Left colon (tissue), 2 donors: ENCODE data around the gene PRKAA2. TPM values are rescaled to one million over a fixed set of nuclear protein-coding genes. Genes with fewer than 3 reads are reported as not detected.
A peak's percentile ranks its signal among the peaks of the same experiment; 100 is the strongest.
"Not testable (repeated sequence)": the region's sequence is repeated elsewhere in the genome, so short reads cannot be mapped to it uniquely, and the experiment has no call there.

Source experiments
- ATAC-seq: fragments of 200-7000 bp; cut with Tn5 transposase; one replicate; pipeline ENCODE4 v1.9.1; 2020; ENCODE audit warnings: mild to moderate bottlenecking, moderate library complexity
- DNase-seq, 2 donors: peaks; one replicate each; pipeline ENCODE4 v3.0.0-alpha.2; 2020
- intact Hi-C, 2 donors: fragments of 100-400 bp; cut with DNase I in 1 of 2; cut with micrococcal nuclease in 1 of 2; formaldehyde crosslinking; loops; one replicate each; pipeline versions ENCODE4 v1.11.2 to v1.14.0; 2022; cut with DNase I, micrococcal nuclease
- long read RNA-seq: library from polyadenylated mRNA; unstranded; transcript quantifications from one replicate; pipeline ENCODE4 v2.0.0, GENCODE V29; 2021
- total RNA-seq, 2 donors: library from RNA; stranded (reverse); fragmentation: NEBNext Ultra II Directional; extraction: Animal tissue kit (Norgen Biotek cat#: 25700); gene quantifications; one replicate each; pipeline ENCODE4 v1.2.1, GENCODE V29; 2021
- donor health status: DM: no; HTN: no; CAD: no.
- donor health status: DM: yes; HTN: yes; CAD: no.

PRKAA2 gene
- 1 to 10 TPM; 3.5 to 4.4 TPM for total RNA-seq
- long read RNA-seq, full-length matches to known transcripts, result 1 of 2 reads
- long read RNA-seq, partial matches to known transcripts, result 0 of 2 reads
- long read RNA-seq, other reads (novel, unspliced or antisense), result 1 of 2 reads

- ATAC-seq, result peak; percentile 76
- intact Hi-C loops, result no loop called here
These were observed at the start of gene PRKAA2 for GRCh38 chr1:56644919-56645676. Gene PRKAA2, plus strand, starts transcription at chr1:56645314. Its CDS starts 74 bp downstream, at chr1:56645388.

GRCh38 chr1:56595397-56596191 lies 49.5 kb upstream of the PRKAA2 start:
- ATAC-seq, intact Hi-C loops, DNase-seq: not testable (repeated sequence)

More at GRCh38 chr1:56644919-56645676, at the start of gene PRKAA2:
- peak; percentile 31 to 63 for DNase-seq

GRCh38 chr1:56610097-56610496 lies 35.0 kb upstream of the PRKAA2 start:
- DNase-seq, ATAC-seq, intact Hi-C loops: not testable (repeated sequence)

- intact Hi-C loops, DNase-seq, ATAC-seq: not testable (repeated sequence)
These were observed 34.3 kb upstream of the PRKAA2 start for GRCh38 chr1:56610770-56611169.

- intact Hi-C loops, result no loop called here
- ATAC-seq (no peak), DNase-seq (no peak)
These were observed 28.0 kb upstream of the PRKAA2 start for GRCh38 chr1:56617141-56617540.

- ATAC-seq (no peak), DNase-seq (no peak)
- intact Hi-C loops, result no loop called here
These were observed 19.2 kb upstream of the PRKAA2 start for GRCh38 chr1:56625819-56626440.

GRCh38 chr1:56626546-56626945 lies 18.6 kb upstream of the PRKAA2 start:
- ATAC-seq (no peak), DNase-seq (no peak)
- intact Hi-C loops, result no loop called here

- ATAC-seq, result no peak
These were observed 18.0 kb upstream of the PRKAA2 start for GRCh38 chr1:56627019-56627635.

GRCh38 chr1:56627636-56628039 lies 17.5 kb upstream of the PRKAA2 start:
- no peak for DNase-seq
- no peak for ATAC-seq
- intact Hi-C loops, result no loop called here

More at GRCh38 chr1:56627019-56627635, 18.0 kb upstream of the PRKAA2 start:
- DNase-seq, result no peak
- intact Hi-C loops, result no loop called here

GRCh38 chr1:56630786-56631185 lies 14.3 kb upstream of the PRKAA2 start:
- DNase-seq (no peak), ATAC-seq (no peak)
- intact Hi-C loops, result no loop called here

GRCh38 chr1:56631901-56632300 lies 13.2 kb upstream of the PRKAA2 start:
- ATAC-seq (no peak), DNase-seq (no peak)
- intact Hi-C loops, result no loop called here

- intact Hi-C loops, result no loop called here
- DNase-seq (no peak), ATAC-seq (no peak)
These were observed 10.1 kb upstream of the PRKAA2 start for GRCh38 chr1:56634981-56635380.

GRCh38 chr1:56638248-56638647 lies 6.9 kb upstream of the PRKAA2 start:
- intact Hi-C loops, result no loop called here
- no peak for ATAC-seq
- no peak for DNase-seq

GRCh38 chr1:56639211-56639610 lies 5.9 kb upstream of the PRKAA2 start:
- ATAC-seq (no peak), DNase-seq (no peak)
- intact Hi-C loops, result no loop called here

- DNase-seq (no peak), ATAC-seq (no peak)
- intact Hi-C loops, result no loop called here
These were observed 1.5 kb upstream of the PRKAA2 start for GRCh38 chr1:56643661-56644060.

GRCh38 chr1:56644064-56644918 lies 823 bp upstream of the PRKAA2 start:
- ATAC-seq, result peak; percentile 69
- intact Hi-C loops, result no loop called here
- peak; percentile 25 to 35 for DNase-seq

- DNase-seq (peak in 1 of 2 donors; percentile 35), ATAC-seq (peak; percentile 45)
- intact Hi-C loops, result no loop called here
These were observed 677 bp downstream of the PRKAA2 start for GRCh38 chr1:56645677-56646305.

GRCh38 chr1:56646611-56647010 lies 1.5 kb downstream of the PRKAA2 start:
- no peak for DNase-seq
- no peak for ATAC-seq
- intact Hi-C loops, result no loop called here
